GM12892 (cell line): ENCODE results near the gene HSPA1B.

Experiments used
- POLR2A ChIP-seq: IDR thresholded peaks from 2 replicates; pipeline ENCODE4 v1.6.1; 2011; ENCODE audit warnings: low read depth, low read length, control low read depth
- POLR2AphosphoS5 ChIP-seq: IDR thresholded peaks from 2 replicates; pipeline ENCODE4 v1.6.1; 2011; ENCODE audit warnings: low read depth, low read length, control low read depth

DNA sequence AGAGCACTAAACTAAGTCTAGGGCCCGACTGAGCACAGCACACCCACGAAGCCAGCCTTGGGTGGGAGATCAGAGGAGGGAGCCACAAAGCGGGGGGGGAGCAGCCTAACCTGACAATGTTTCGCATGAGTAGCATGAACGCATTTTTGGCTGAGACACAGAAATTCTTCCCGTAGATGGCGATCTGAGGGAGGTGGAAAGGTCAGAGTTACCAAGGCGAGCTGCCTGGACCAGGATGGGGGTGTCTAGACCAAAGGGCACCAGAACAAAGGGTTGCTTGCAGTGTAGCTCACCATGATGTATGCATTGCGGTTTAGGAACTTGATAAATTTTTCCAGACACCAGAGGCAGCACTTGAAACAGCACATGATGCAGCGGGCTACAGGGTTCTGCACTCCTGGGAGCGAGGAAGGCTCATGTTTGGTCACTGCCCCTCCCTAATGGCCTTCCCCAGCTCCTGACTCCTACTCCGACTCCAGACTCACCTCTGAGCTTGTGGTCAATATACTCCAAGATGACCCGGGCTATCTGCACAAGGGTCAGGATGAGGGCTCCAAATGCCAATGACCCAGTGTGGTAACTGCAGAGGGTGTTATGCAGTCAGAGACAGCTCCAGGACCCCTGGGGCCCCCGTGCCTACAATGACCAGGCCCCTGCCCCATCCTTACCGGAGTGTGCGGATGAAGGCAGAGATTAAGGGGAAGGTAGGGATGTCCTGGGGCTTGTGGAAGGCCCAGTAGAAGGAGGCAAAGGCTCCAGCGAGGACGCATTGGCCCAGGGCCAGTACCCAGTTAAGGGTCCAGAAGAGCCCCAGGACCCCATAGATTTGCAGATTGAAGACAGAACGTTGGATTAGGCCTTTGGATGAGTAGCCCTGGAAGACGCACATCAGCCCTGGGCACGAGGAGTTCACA, 37.9 kb downstream of the HSPA1B start:
- TF ChIP-seq POLR2A (no peak), POLR2AphosphoS5 (no peak)
